CD4-positive, alpha-beta memory T cell (primary cell): ENCODE results near the gene RBM23. TPM values are rescaled to one million over a fixed set of nuclear protein-coding genes. Genes with fewer than 3 reads are reported as not detected.
"Not testable (repeated sequence)": the region's sequence is repeated elsewhere in the genome, so short reads cannot be mapped to it uniquely, and the experiment has no call there.

Experiments
- CTCF ChIA-PET: fragments of 350-600 bp; sonication (Branson Sonifier 250); formaldehyde crosslinking; loops from one replicate; lab custom pipeline; 2021; ENCODE audit warnings: inconsistent platforms; ENCODE audit not compliant: partially characterized antibody; lab: Charles Lee
- POLR2A ChIA-PET: fragments of 350-600 bp; sonication (Branson Sonifier 250); formaldehyde crosslinking; loops from one replicate; lab custom pipeline; 2021; ENCODE audit not compliant: partially characterized antibody; lab: Charles Lee
- DNase-seq, 5 donors: peaks; one replicate each; pipeline versions ENCODE4 v3.0.0 to v3.0.0-alpha.2; 2020 to 2022; ENCODE audit warnings: mixed read lengths in 1 of 5
- H3K27ac ChIP-seq: one replicate; pipeline ENCODE4 v1.7.0; 2013; ENCODE audit warnings: low read depth, low read length
- H3K27me3 ChIP-seq: 2 replicates; pipeline ENCODE4 v1.7.0; 2013; ENCODE audit warnings: mild to moderate bottlenecking, low read length, moderate library complexity; ENCODE audit not compliant: insufficient read depth
- H3K36me3 ChIP-seq: 2 replicates; pipeline ENCODE4 v1.7.0; 2013; ENCODE audit warnings: mild to moderate bottlenecking, low read length, moderate library complexity; ENCODE audit not compliant: insufficient read depth
- H3K4me1 ChIP-seq: 2 replicates; pipeline ENCODE4 v1.7.0; 2013; ENCODE audit warnings: mild to moderate bottlenecking, low read length, moderate library complexity; ENCODE audit not compliant: insufficient read depth
- H3K4me3 ChIP-seq, 2 donors: one replicate each; pipeline ENCODE4 v1.7.0; 2013; ENCODE audit warnings: low read length in 2 of 2, mild to moderate bottlenecking in 1 of 2
- H3K9me3 ChIP-seq, 2 donors: one replicate each; pipeline ENCODE4 v1.7.0; 2013; ENCODE audit warnings: low read length in 2 of 2, control low read depth in 1 of 2; ENCODE audit not compliant: control insufficient read depth in 1 of 2
- H3K27ac Mint-ChIP-seq, 7 donors: one replicate each; pipeline ENCODE4 v1.8.0; 2020 to 2021; ENCODE audit warnings: mixed read lengths in 7 of 7, mild to moderate bottlenecking in 6 of 7, inconsistent platforms in 3 of 7, moderate library complexity in 3 of 7
- H3K27me3 Mint-ChIP-seq, 2 donors: one replicate each; pipeline ENCODE4 v1.8.0; 2020 to 2021; ENCODE audit warnings: mixed read lengths in 2 of 2
- H3K36me3 Mint-ChIP-seq, 2 donors: one replicate each; pipeline ENCODE4 v1.8.0; 2020 to 2021; ENCODE audit warnings: mixed read lengths in 2 of 2, inconsistent platforms in 1 of 2, mild to moderate bottlenecking in 1 of 2
- H3K4me1 Mint-ChIP-seq, 4 donors: one replicate each; pipeline ENCODE4 v1.8.0; 2020 to 2021; ENCODE audit warnings: mixed read lengths in 4 of 4, mild to moderate bottlenecking in 1 of 4
- H3K4me3 Mint-ChIP-seq, 8 donors: one replicate each; pipeline ENCODE4 v1.8.0; 2020 to 2021; ENCODE audit warnings: mixed read lengths in 8 of 8, mild to moderate bottlenecking in 7 of 8, moderate library complexity in 6 of 8, inconsistent platforms in 3 of 8
- H3K9me3 Mint-ChIP-seq, 8 donors: one replicate each; pipeline ENCODE4 v1.8.0; 2020 to 2021; ENCODE audit warnings: mixed read lengths in 8 of 8, mild to moderate bottlenecking in 5 of 8, inconsistent platforms in 3 of 8, moderate library complexity in 1 of 8
- intact Hi-C: fragments of 100-400 bp; cut with micrococcal nuclease; formaldehyde crosslinking; loops from one replicate; pipeline ENCODE4 v1.15.1; 2023
- polyA plus RNA-seq, 2 donors: library from polyadenylated mRNA; unstranded; fragments of 300-500 nt; fragmentation: Illumina TruSeq; gene quantifications; one replicate each; pipeline ENCODE4 v1.2.3, GENCODE V29; 2021
- total RNA-seq, 2 experiments: library from RNA; stranded (reverse); gene quantifications; one replicate each; pipeline ENCODE4 v1.2.3, GENCODE V29; 2021

The RBM23 gene
- total and polyA plus RNA-seq, 4 experiments from 2014 or later, result 57.1 to 123 (median 88.6) TPM

GRCh38 chr14:22865424-22866405 is 53.2 kb downstream of the RBM23 start:
- no peak overlapping the region for H3K4me3 ChIP-seq
- H3K27ac Mint-ChIP-seq, result peak overlapping the region in 2 of 7 donors; percentile 77 to 87
- H3K4me1 Mint-ChIP-seq, result peaks cover 9 to 32% (median 16%) of the 10 kb centered on the region in 4 donors
- no peaks in the 10 kb centered on the region for H3K36me3 Mint-ChIP-seq
- CTCF ChIA-PET, result interaction anchor here (1.0 to 19.6 kb wide), 6 partner anchors 12 to 295 kb away, joined by 3 to 403 read pairs (median 5); partner anchors contain the start of gene MRPL52
- peak in 1 of 5 donors; percentile 9 for DNase-seq
- no peaks in the 10 kb centered on the region for H3K9me3 Mint-ChIP-seq
- no peak overlapping the region for H3K27ac ChIP-seq
- no peaks in the 10 kb centered on the region for H3K27me3 ChIP-seq
- no peak overlapping the region for H3K4me3 Mint-ChIP-seq
- no peaks in the 10 kb centered on the region for H3K9me3 ChIP-seq
- peaks cover 19% of the 10 kb centered on the region for H3K4me1 ChIP-seq
- intact Hi-C loops, result no loop called here
- H3K36me3 ChIP-seq, result no peaks in the 10 kb centered on the region
- H3K27me3 Mint-ChIP-seq, result peaks cover 0 to 2% of the 10 kb centered on the region in 2 donors
- POLR2A ChIA-PET, result no interaction called here

DNA sequence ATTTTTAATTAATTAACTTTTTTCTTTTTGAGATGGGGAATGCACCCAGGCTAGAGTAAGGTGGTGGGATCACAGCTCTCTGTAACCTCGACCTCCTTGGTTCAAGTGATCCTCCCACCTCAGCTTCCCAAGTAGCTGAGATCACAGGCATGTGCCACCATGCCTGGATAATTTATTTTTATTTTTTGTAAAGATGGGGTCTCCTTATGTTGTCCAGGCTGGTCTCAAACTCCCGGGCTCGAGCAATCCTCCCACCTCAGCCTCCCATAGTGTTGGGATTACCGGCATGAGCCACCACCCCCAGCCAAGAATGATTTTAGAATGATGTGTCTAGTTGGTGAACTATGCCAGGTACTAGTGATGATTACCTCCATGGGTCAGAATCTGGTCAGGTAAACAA is 54.0 kb downstream of the RBM23 start:
- POLR2A ChIA-PET, result no interaction called here

GRCh38 chr14:22861651-22862050 is 57.3 kb downstream of the RBM23 start:
- H3K27me3 ChIP-seq, result no peaks in the 10 kb centered on the region
- H3K4me3 ChIP-seq, result no peak overlapping the region
- Mint-ChIP-seq H3K9me3 (peaks cover 0 to 2% (median 0%) of the 10 kb centered on the region in 8 donors), H3K4me1 (peaks cover 13 to 36% (median 21%) of the 10 kb centered on the region in 4 donors), H3K27me3 (peaks cover 2 to 3% of the 10 kb centered on the region in 2 donors), H3K36me3 (no peaks in the 10 kb centered on the region), H3K4me3 (no peak overlapping the region), H3K27ac (peak overlapping the region in 1 of 7 donors; percentile 59)
- intact Hi-C loops, result no loop called here
- ChIA-PET POLR2A (interaction anchor here (0.5 to 1.8 kb wide), 4 partner anchors 10 to 290 kb away, joined by 3 to 13 read pairs (median 4); partner anchors contain the start of gene LRP10), CTCF (interaction anchor here (1.0 to 19.6 kb wide), 10 partner anchors 8 to 303 kb away, joined by 3 to 403 read pairs (median 5); partner anchors contain the start of genes LRP10, MRPL52 and RBM23)
- H3K36me3 ChIP-seq, result no peaks in the 10 kb centered on the region
- H3K27ac ChIP-seq, result no peak overlapping the region
- peaks cover 19% of the 10 kb centered on the region for H3K4me1 ChIP-seq
- no peak for DNase-seq
- H3K9me3 ChIP-seq, result no peaks in the 10 kb centered on the region

More for the DNA sequence above, 54.0 kb downstream of the RBM23 start:
- intact Hi-C loops, result no loop called here
- Mint-ChIP-seq H3K4me1 (peaks cover 4 to 25% (median 11%) of the 10 kb centered on the region in 4 donors), H3K9me3 (no peaks in the 10 kb centered on the region), H3K27me3 (peaks cover 0 to 2% of the 10 kb centered on the region in 2 donors), H3K27ac (peak overlapping the region in 3 of 7 donors; percentile 2 to 77 (median 34)), H3K4me3 (no peak overlapping the region), H3K36me3 (no peaks in the 10 kb centered on the region)
- no peak overlapping the region for H3K27ac ChIP-seq
- H3K9me3 ChIP-seq, result no peaks in the 10 kb centered on the region
- DNase-seq, result peak in 1 of 5 donors; percentile 5
- CTCF ChIA-PET, result interaction anchor here (1.0 to 19.6 kb wide), 5 partner anchors 7 to 294 kb away, joined by 3 to 403 read pairs (median 58); partner anchors contain the start of genes LRP10 and MRPL52
- no peaks in the 10 kb centered on the region for H3K27me3 ChIP-seq
- H3K4me1 ChIP-seq, result peaks cover 11% of the 10 kb centered on the region
- no peaks in the 10 kb centered on the region for H3K36me3 ChIP-seq
- no peak overlapping the region for H3K4me3 ChIP-seq

GRCh38 chr14:22860377-22860776 is 58.6 kb downstream of the RBM23 start:
- intact Hi-C loops, H3K36me3 Mint-ChIP-seq, H3K4me3 Mint-ChIP-seq, H3K27me3 Mint-ChIP-seq, H3K27ac Mint-ChIP-seq, H3K27ac ChIP-seq, H3K9me3 Mint-ChIP-seq, H3K4me3 ChIP-seq, H3K36me3 ChIP-seq, H3K9me3 ChIP-seq, DNase-seq, H3K27me3 ChIP-seq: not testable (repeated sequence)
- H3K4me1 ChIP-seq, result peaks cover 16% of the 10 kb centered on the region
- ChIA-PET POLR2A (interaction anchor here (3.7 kb wide), 1 partner anchor 11 kb away, joined by 22 read pairs; the partner anchor contains the start of gene LRP10), CTCF (interaction anchor here (1.3 to 19.6 kb wide), 10 partner anchors 7 to 304 kb away, joined by 3 to 403 read pairs (median 8); partner anchors contain the start of genes LRP10 and MRPL52)
- peaks cover 13 to 30% (median 19%) of the 10 kb centered on the region in 4 donors for H3K4me1 Mint-ChIP-seq

DNA sequence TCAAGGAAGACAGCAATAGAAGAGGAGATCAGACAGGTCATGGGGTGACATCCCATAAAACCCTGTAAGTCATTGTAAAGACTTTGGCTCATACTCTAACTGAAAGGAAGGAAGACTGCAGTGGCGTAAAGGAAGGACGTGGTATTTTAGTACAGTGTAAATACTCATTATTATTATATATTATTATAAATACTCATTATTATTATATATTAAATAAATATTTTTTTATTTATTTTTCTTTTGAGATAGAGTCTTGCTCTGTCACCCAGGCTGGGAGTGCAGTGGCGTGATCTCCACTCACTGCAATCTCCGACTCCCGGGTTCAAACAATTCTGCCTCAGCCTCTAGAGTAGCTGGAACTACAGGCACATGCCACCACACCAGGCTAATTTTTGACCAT is 62.5 kb downstream of the RBM23 start:
- H3K4me3 Mint-ChIP-seq, result no peak overlapping the region
- Histone ChIP-seq H3K27ac (no peak overlapping the region), H3K36me3 (no peaks in the 10 kb centered on the region), H3K9me3 (no peaks in the 10 kb centered on the region), H3K27me3 (no peaks in the 10 kb centered on the region), H3K4me3 (no peak overlapping the region), H3K4me1 (peaks cover 24% of the 10 kb centered on the region)
- H3K9me3 Mint-ChIP-seq, result peaks cover 0 to 2% (median 0%) of the 10 kb centered on the region in 8 donors
- no peak overlapping the region for H3K27ac Mint-ChIP-seq
- CTCF ChIA-PET, result interaction anchor here (1.3 to 19.6 kb wide), 6 partner anchors 16 to 853 kb away, joined by 3 to 403 read pairs (median 54); partner anchors contain the start of genes LRP10 and MRPL52
- H3K4me1 Mint-ChIP-seq, result peaks cover 12 to 29% (median 20%) of the 10 kb centered on the region in 4 donors
- peaks cover 7 to 9% of the 10 kb centered on the region in 2 donors for H3K27me3 Mint-ChIP-seq
- no peaks in the 10 kb centered on the region for H3K36me3 Mint-ChIP-seq
- no peak for DNase-seq
- POLR2A ChIA-PET, result no interaction called here
- intact Hi-C loops, result no loop called here

DNA sequence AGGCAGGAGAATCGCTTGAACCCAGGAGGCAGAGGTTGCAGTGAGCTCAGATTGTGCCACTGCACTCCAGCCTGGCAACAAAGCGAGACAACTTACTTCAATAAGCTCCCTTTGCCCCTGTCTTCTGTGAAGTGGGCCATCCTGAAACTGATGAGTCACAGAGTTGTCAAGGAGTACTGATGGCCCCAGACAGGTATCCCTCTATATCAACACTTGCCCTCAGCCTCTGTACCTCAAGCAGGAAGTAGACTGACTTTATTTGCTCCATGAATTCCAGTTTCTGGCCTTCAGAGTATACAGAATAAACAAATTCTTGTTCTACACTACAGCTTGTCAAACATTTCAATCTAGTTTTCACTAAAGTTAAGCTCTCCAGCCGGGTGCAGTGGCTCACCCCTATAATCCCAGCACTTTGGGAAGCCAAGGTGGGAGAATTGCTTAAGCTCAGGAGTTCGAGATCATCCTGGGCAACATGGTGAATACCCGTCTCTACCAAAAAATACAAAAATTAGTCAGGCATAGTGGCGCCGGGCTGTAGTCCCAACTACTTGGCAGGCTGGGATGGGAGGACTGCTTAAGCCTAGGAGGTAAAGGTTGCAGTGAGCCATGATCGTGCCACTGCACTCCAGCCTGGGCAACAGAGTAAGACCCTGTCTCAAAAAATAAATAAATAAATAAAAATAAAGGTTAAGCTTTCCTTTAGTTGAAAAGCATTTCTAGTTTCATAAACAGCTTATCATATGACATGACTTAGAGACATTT is 63.8 kb downstream of the RBM23 start:
- Mint-ChIP-seq H3K27me3 (peaks cover 6 to 9% of the 10 kb centered on the region in 2 donors), H3K4me3 (peak overlapping the region in 1 of 8 donors; percentile 20), H3K4me1 (peaks cover 12 to 29% (median 20%) of the 10 kb centered on the region in 4 donors), H3K36me3 (no peaks in the 10 kb centered on the region), H3K9me3 (peaks cover 0 to 2% (median 0%) of the 10 kb centered on the region in 8 donors), H3K27ac (no peak overlapping the region)
- CTCF ChIA-PET, result interaction anchor here (0.6 to 19.6 kb wide), 26 partner anchors 9 to 1030 kb away, joined by 3 to 403 read pairs (median 4); partner anchors contain the start of genes DAD1, LRP10, MRPL52 and RBM23
- POLR2A ChIA-PET, result interaction anchor here (0.6 to 4.1 kb wide), 7 partner anchors 7 to 558 kb away, joined by 3 to 20 read pairs (median 4); partner anchors contain the start of gene LRP10
- intact Hi-C loops, result loop anchor here (5.0 kb wide), 1 partner anchor 653 kb away; no protein-coding TSS in a partner anchor
- no peak overlapping the region for H3K4me3 ChIP-seq
- no peaks in the 10 kb centered on the region for H3K36me3 ChIP-seq
- peak in 1 of 5 donors; percentile 18 for DNase-seq
- H3K27me3 ChIP-seq, result no peaks in the 10 kb centered on the region
- peaks cover 24% of the 10 kb centered on the region for H3K4me1 ChIP-seq
- no peak overlapping the region for H3K27ac ChIP-seq
- no peaks in the 10 kb centered on the region for H3K9me3 ChIP-seq
